Thyroid gland (tissue), 4 donors: ENCODE measurements around the gene E2F8.

Experiments
- POLR2A ChIP-seq, 2 donors: fragments of 450-650 bp; IDR thresholded peaks; one replicate each; pipeline ENCODE4 v1.6.1; 2017; ENCODE audit warnings: antibody characterized with exemption in 2 of 2, mild to moderate bottlenecking in 2 of 2, moderate library complexity in 1 of 2
- TF ChIP-seq, protein P1 (sequence below), 6 experiments: fragments of 200-600 bp in 3 of 6; fragments of 450-650 bp in 3 of 6; sonication (generic) in 3 of 6; IDR thresholded peaks; one replicate each; pipeline ENCODE4 v1.5.1; 2016 to 2019; ENCODE audit warnings: antibody characterized with exemption in 6 of 6, mild to moderate bottlenecking in 2 of 6, inconsistent platforms in 1 of 6, moderate library complexity in 1 of 6

DNA sequence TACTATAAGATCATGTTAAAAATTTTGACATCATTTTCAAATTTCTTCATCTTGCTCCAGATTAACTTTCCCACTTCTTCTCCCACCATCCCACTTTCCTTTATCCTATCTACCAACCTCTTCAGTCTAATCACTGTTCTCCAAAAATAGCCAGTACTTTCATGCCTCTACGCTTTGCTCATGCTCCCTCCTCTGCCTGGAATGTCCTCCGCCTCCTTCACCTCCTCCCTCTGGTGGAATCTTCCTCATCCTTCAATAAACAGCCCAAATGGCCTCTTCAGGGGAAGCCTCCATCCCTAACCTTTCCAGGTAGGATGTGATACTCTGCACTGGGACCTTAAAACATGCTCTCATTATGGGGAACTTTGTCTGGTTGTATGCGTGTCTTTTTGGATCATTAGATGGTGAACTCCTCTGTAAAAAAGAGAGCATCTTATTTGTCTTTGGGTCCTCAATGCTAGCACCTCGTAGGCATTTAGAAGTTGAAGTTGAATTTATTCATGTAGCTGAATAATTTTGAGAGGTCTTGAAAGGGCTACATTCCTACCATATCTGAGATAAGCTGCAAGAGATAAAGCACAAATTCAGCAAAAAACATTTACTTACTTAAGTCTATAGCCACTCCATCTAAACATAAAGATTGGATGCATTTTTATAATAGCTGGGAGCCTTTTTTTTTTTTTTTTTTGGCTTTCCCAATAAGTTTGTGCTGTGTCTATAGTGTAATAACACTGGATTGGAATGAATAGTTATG lies 31.0 kb downstream of the E2F8 start:
- TF ChIP-seq, protein P1, sequence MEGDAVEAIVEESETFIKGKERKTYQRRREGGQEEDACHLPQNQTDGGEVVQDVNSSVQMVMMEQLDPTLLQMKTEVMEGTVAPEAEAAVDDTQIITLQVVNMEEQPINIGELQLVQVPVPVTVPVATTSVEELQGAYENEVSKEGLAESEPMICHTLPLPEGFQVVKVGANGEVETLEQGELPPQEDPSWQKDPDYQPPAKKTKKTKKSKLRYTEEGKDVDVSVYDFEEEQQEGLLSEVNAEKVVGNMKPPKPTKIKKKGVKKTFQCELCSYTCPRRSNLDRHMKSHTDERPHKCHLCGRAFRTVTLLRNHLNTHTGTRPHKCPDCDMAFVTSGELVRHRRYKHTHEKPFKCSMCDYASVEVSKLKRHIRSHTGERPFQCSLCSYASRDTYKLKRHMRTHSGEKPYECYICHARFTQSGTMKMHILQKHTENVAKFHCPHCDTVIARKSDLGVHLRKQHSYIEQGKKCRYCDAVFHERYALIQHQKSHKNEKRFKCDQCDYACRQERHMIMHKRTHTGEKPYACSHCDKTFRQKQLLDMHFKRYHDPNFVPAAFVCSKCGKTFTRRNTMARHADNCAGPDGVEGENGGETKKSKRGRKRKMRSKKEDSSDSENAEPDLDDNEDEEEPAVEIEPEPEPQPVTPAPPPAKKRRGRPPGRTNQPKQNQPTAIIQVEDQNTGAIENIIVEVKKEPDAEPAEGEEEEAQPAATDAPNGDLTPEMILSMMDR (IDR thresholded peaks at IDR 0.05) = no peak
- TF ChIP-seq POLR2A (IDR thresholded peaks at IDR 0.05) = no peak
